SK-N-SH treated with all-trans-retinoic acid at 6 μM for 48 hours (cell line): ENCODE data around the gene LTBP1.

Source experiments
- CREB5 ChIP-seq: fragments of 250-450 bp; sonication (Bioruptor Pico); IDR thresholded peaks from 2 replicates; pipeline ENCODE4 v1.5.1; 2020; ENCODE audit warnings: low read depth, mild to moderate bottlenecking, moderate library complexity
- ESRRG ChIP-seq: fragments of 250-450 bp; sonication (Bioruptor Pico); IDR thresholded peaks from 2 replicates; pipeline ENCODE4 v1.6.1; 2021; ENCODE audit warnings: mild to moderate bottlenecking
- PATZ1 ChIP-seq: fragments of 250-450 bp; sonication (Bioruptor Pico); IDR thresholded peaks from 2 replicates; pipeline ENCODE4 v1.8.0; 2020; ENCODE audit warnings: mild to moderate bottlenecking, moderate library complexity, borderline replicate concordance
- PPARA ChIP-seq: fragments of 250-450 bp; sonication (Bioruptor Pico); IDR thresholded peaks from 2 replicates; pipeline ENCODE4 v1.5.0; 2020; ENCODE audit warnings: mild to moderate bottlenecking, borderline replicate concordance
- RARB ChIP-seq: fragments of 250-450 bp; sonication (Bioruptor Pico); IDR thresholded peaks from 2 replicates; pipeline ENCODE4 v1.8.0; 2021; ENCODE audit warnings: mild to moderate bottlenecking, moderate library complexity
- SNAI2 ChIP-seq: fragments of 250-450 bp; sonication (Bioruptor Pico); IDR thresholded peaks from 2 replicates; pipeline ENCODE4 v1.5.0; 2020; ENCODE audit warnings: mild to moderate bottlenecking, moderate library complexity
- TSHZ2 ChIP-seq: fragments of 250-450 bp; sonication (Bioruptor Pico); IDR thresholded peaks from 2 replicates; pipeline ENCODE4 v1.5.0; 2020; ENCODE audit warnings: mild to moderate bottlenecking, moderate library complexity
- ZFP3 ChIP-seq: fragments of 250-450 bp; sonication (Bioruptor Pico); IDR thresholded peaks from 2 replicates; pipeline ENCODE4 v1.5.0; 2020; ENCODE audit warnings: mild to moderate bottlenecking, moderate library complexity

- no peak for TF ChIP-seq PPARA (CRISPR knock-in tag)
- no peak for TF ChIP-seq PATZ1
- TF ChIP-seq ZFP3 (CRISPR knock-in tag) = no peak
- TF ChIP-seq TSHZ2 (CRISPR knock-in tag) = no peak
- TF ChIP-seq ESRRG (CRISPR knock-in tag) = no peak
- TF ChIP-seq CREB5 (CRISPR knock-in tag) = peak; percentile 30; the same call in 1 of the 2 replicates
- TF ChIP-seq SNAI2 (CRISPR knock-in tag) = no peak
- no peak for TF ChIP-seq RARB (CRISPR knock-in tag)
These were observed 74.9 kb downstream of the LTBP1 start for GRCh38 chr2:33021542-33022227.
